ENCODE data around the gene SUPT20HL2.

DNA sequence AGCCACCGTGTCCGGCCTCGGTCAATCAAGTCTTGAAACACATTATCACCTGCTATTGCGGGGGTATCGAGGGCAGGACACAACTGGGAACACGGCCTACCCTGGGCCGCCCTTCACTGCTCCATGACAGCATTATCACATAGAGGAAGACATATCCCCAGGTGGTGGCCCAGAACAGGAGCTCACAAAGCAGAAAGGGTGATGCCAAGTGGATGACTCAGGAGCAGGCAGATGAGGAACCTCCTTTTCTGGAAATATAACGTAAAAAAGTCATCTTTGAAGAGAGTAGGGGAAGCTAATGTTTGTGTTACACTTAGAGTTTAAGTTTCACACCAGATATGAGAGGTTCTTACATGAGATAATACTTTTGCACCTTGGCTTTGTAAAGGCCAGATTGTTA, 41.2 kb upstream of the SUPT20HL2 start:
- TF ChIP-seq CTCF (conservative IDR thresholded peaks at IDR 0.05 in 1 of 2, IDR thresholded peaks at IDR 0.05 in 1 of 2; ENCODE audit: extremely low read depth in 1 of 2, insufficient read depth in 1 of 2, low read depth in 1 of 2, low read length in 2 of 2) (no peak), EZH2 (IDR thresholded peaks at IDR 0.05; ENCODE audit: borderline replicate concordance, low read length) (no peak)
